GM10248 (cell line): Measurements from ENCODE around the gene PTGS2.
"Not testable (repeated sequence)": the region's sequence is repeated elsewhere in the genome, so short reads cannot be mapped to it uniquely, and the experiment has no call there.

ENCODE experiments used
- CTCF ChIA-PET: fragments of 300-600 bp; sonication (Branson Sonifier 250); formaldehyde crosslinking; extraction: SDS; loops from one replicate; lab custom pipeline; 2021; ENCODE audit warnings: antibody characterized with exemption; lab: Yijun Ruan, JAX
- POLR2A ChIA-PET: fragments of 350-650 bp; sonication (Branson Sonifier 250); formaldehyde crosslinking; extraction: SDS; loops from one replicate; lab custom pipeline; 2020; ENCODE audit warnings: antibody characterized with exemption; lab: Yijun Ruan, JAX
- DNase-seq: peaks from one replicate; pipeline ENCODE4 v3.0.0; 2012; ENCODE audit errors: extremely low spot score
- CTCF ChIP-seq: IDR thresholded peaks from 2 replicates; pipeline ENCODE4 v1.5.1; 2012; ENCODE audit warnings: mild to moderate bottlenecking, low read depth; ENCODE audit errors: extremely low read depth, missing control alignments, control extremely low read depth

PTGS2 gene

GRCh38 chr1:186672131-186672530 is 8.1 kb downstream of the PTGS2 start:
- POLR2A ChIA-PET: no interaction called here
- TF ChIP-seq CTCF: no peak
- no peak for DNase-seq
- CTCF ChIA-PET: no interaction called here

GRCh38 chr1:186671136-186671825 is 8.9 kb downstream of the PTGS2 start:
- TF ChIP-seq CTCF: no peak
- DNase-seq: no peak
- POLR2A ChIA-PET: no interaction called here
- CTCF ChIA-PET: interaction anchor here (1.4 to 2.0 kb wide), 4 partner anchors 9 to 273 kb away, joined by 3 to 10 read pairs (median 6); partner anchors contain the start of gene PTGS2

GRCh38 chr1:186670297-186671135 is 9.7 kb downstream of the PTGS2 start:
- POLR2A ChIA-PET: no interaction called here
- no peak for DNase-seq
- TF ChIP-seq CTCF: no peak
- CTCF ChIA-PET: interaction anchor here (1.4 to 2.0 kb wide), 4 partner anchors 9 to 274 kb away, joined by 3 to 10 read pairs (median 6); partner anchors contain the start of gene PTGS2

- POLR2A ChIA-PET, DNase-seq: not testable (repeated sequence)
- CTCF ChIA-PET: interaction anchor here (2.0 kb wide), 1 partner anchor 14 kb away, joined by 5 read pairs; no protein-coding TSS in a partner anchor
Measured at GRCh38 chr1:186669784-186670183, 10.4 kb downstream of the PTGS2 start.

- CTCF ChIA-PET, POLR2A ChIA-PET, DNase-seq: not testable (repeated sequence)
Measured at GRCh38 chr1:186664217-186664616, 16.0 kb downstream of the PTGS2 start.

GRCh38 chr1:186662752-186663151 is 17.5 kb downstream of the PTGS2 start:
- CTCF ChIA-PET: no interaction called here
- POLR2A ChIA-PET: no interaction called here
- DNase-seq: no peak
- TF ChIP-seq CTCF: no peak

- TF ChIP-seq CTCF: no peak
- ChIA-PET CTCF (interaction anchor here (1.0 kb wide), 1 partner anchor 20 kb away, joined by 3 read pairs; the partner anchor contains the start of gene PTGS2), POLR2A (no interaction called here)
- no peak for DNase-seq
Measured at GRCh38 chr1:186659890-186660341, 20.3 kb downstream of the PTGS2 start.
